Progenitor cell of endocrine pancreas (in vitro differentiated cells): ENCODE data around the gene NTRK2. TPM values are rescaled to one million over a fixed set of nuclear protein-coding genes. Genes with fewer than 3 reads are reported as not detected.

Experiments
- DNase-seq: peaks from one replicate; pipeline ENCODE4 v3.0.0; 2021; ENCODE audit warnings: low spot score; ENCODE audit not compliant: unreplicated experiment
- H3K27ac Mint-ChIP-seq: 2 replicates; pipeline ENCODE4 v1.8.0; 2021; ENCODE audit warnings: mild to moderate bottlenecking, moderate library complexity, mixed read lengths
- H3K27me3 Mint-ChIP-seq: 2 replicates; pipeline ENCODE4 v1.8.0; 2021; ENCODE audit warnings: mixed read lengths
- H3K36me3 Mint-ChIP-seq: 2 replicates; pipeline ENCODE4 v1.8.0; 2022; ENCODE audit warnings: mixed read lengths; ENCODE audit not compliant: insufficient read depth
- H3K4me1 Mint-ChIP-seq: 2 replicates; pipeline ENCODE4 v1.8.0; 2021; ENCODE audit warnings: low read depth, mixed read lengths
- H3K4me3 Mint-ChIP-seq: 2 replicates; pipeline ENCODE4 v1.8.0; 2021; ENCODE audit warnings: low read depth, mild to moderate bottlenecking, moderate library complexity, mixed read lengths
- H3K9me3 Mint-ChIP-seq: 2 replicates; pipeline ENCODE4 v1.8.0; 2021; ENCODE audit warnings: low read depth, mixed read lengths
- total RNA-seq: library from RNA; stranded (reverse); gene quantifications from 2 replicates; pipeline ENCODE4 v1.2.1, GENCODE V29; 2021
- TF ChIP-seq, protein P1 (sequence below): fragments of 200-600 bp; sonication (generic); IDR thresholded peaks from one replicate; pipeline ENCODE4 v1.5.0; 2021; ENCODE audit warnings: antibody characterized with exemption, mild to moderate bottlenecking; ENCODE audit not compliant: unreplicated experiment

NTRK2 gene
- total RNA-seq, 1 donor from 2014 or later, result 4.7 TPM

DNA sequence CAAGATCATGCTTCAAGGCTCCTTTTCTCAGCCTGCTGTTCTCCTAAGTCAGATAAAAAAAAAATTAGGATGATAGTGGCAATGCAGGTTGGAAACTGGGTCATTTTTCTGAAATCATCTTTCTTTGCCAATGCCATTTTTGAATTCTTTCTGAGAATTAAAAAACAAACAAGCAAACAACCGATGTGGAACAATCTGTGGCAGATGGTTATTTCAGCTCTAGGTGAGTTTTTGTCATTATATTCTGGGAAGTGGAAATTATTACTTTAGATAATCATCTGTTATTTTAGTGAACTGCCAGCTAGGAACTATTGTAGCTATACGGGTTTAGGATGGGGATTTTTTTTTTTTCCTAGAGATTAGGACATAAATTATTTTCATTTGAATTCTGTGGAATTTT, 129.7 kb downstream of the NTRK2 start:
- H3K4me3 Mint-ChIP-seq, result no peak overlapping the region
- H3K27me3 Mint-ChIP-seq, result peaks cover 1% of the 10 kb centered on the region
- no peaks in the 10 kb centered on the region for H3K4me1 Mint-ChIP-seq
- no peaks in the 10 kb centered on the region for H3K36me3 Mint-ChIP-seq
- no peak overlapping the region for H3K27ac Mint-ChIP-seq
- TF ChIP-seq, protein P1, sequence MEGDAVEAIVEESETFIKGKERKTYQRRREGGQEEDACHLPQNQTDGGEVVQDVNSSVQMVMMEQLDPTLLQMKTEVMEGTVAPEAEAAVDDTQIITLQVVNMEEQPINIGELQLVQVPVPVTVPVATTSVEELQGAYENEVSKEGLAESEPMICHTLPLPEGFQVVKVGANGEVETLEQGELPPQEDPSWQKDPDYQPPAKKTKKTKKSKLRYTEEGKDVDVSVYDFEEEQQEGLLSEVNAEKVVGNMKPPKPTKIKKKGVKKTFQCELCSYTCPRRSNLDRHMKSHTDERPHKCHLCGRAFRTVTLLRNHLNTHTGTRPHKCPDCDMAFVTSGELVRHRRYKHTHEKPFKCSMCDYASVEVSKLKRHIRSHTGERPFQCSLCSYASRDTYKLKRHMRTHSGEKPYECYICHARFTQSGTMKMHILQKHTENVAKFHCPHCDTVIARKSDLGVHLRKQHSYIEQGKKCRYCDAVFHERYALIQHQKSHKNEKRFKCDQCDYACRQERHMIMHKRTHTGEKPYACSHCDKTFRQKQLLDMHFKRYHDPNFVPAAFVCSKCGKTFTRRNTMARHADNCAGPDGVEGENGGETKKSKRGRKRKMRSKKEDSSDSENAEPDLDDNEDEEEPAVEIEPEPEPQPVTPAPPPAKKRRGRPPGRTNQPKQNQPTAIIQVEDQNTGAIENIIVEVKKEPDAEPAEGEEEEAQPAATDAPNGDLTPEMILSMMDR, result no peak
- H3K9me3 Mint-ChIP-seq, result no peaks in the 10 kb centered on the region
- no peak for DNase-seq

DNA sequence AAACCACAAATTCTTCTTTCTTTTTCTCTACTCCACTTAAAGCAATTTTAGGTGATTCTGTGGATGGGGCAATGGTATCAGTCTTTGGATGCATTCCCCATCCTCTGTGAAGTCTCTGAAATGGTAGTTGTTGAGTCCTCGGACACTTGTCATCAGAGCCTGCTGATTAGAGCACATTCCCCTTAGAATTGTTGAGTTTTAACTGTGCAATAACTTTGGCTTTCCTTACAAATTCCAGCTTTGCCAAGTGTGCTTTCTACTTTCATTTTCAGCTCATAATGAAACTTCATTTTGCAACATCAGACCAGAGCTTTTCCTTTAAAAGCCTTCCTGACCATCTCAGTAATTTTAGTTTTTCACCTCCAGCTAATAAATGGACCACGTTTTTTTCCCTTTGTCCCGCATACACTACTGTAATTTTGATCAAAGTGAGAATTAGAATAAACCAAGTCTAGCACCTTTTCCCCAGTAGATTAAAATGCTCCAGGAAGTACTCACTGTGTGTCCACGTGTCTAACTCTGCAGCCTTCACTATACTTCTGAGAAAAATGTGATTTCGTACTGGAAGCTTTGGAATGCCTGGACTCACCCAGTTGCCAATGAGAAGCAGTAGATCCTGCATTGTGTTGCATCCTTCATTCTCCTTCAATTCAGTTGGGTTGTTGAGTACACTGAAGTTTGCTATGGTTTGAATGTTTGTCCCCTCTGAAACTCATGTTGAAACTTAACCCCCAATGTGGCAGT, 135.6 kb downstream of the NTRK2 start:
- Mint-ChIP-seq H3K27me3 (peaks cover 6% of the 10 kb centered on the region), H3K4me3 (no peak overlapping the region), H3K36me3 (no peaks in the 10 kb centered on the region), H3K4me1 (no peaks in the 10 kb centered on the region), H3K9me3 (no peaks in the 10 kb centered on the region), H3K27ac (no peak overlapping the region)
- TF ChIP-seq, protein P1, result no peak
- DNase-seq, result no peak

DNA sequence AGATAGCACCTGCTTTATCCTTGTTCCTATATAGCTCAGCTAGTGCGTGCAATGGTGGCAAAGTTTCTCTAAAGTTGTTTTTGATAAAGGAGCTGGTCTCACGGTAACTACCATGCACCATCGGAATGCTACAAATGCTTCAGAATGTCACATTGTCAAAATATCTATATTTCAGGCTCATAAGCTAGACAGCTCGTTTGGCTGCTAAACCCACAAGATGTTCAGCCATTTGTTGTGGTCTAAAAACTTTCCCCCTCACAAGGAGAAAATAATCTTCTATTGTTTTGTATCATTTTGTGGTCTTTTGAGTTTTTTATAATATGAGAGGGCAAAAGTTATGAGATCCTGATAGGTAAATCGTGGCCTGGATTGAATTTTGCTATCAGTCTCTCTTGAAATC, 137.9 kb downstream of the NTRK2 start:
- Mint-ChIP-seq H3K27me3 (peaks cover 6% of the 10 kb centered on the region), H3K4me3 (no peak overlapping the region), H3K27ac (peak overlapping the region; percentile 18), H3K9me3 (no peaks in the 10 kb centered on the region), H3K4me1 (peaks cover 12% of the 10 kb centered on the region), H3K36me3 (no peaks in the 10 kb centered on the region)
- TF ChIP-seq, protein P1, result no peak
- DNase-seq, result no peak

DNA sequence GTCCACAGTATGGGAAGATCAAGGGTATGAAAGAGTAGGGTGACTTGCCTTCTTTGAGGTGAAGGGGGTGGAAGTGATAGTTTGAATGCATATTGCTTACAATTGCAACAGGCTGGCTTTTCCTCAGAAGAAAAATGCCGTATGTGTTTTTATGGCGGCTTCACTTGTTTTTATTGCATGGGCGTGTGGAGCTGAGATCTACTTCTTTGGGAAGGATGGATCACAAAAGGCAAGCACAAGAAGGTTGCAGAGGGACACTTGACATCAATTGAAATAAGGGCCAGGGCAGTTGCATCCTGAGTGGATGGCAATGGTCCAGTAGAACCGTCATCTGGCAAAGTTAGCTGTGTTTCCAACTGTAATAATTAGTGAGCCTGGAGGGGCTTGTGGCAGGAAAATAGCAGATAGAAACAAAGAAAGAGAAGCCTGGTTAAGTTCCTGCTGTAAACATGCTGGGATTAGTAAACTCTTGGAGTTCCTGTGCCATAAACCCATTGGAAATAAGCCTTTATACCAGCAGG, 138.4 kb downstream of the NTRK2 start:
- peak overlapping the region; percentile 18 for H3K27ac Mint-ChIP-seq
- no peaks in the 10 kb centered on the region for H3K36me3 Mint-ChIP-seq
- DNase-seq, result no peak
- peaks cover 6% of the 10 kb centered on the region for H3K27me3 Mint-ChIP-seq
- peaks cover 12% of the 10 kb centered on the region for H3K4me1 Mint-ChIP-seq
- H3K4me3 Mint-ChIP-seq, result no peak overlapping the region
- H3K9me3 Mint-ChIP-seq, result no peaks in the 10 kb centered on the region
- TF ChIP-seq, protein P1, result no peak

DNA sequence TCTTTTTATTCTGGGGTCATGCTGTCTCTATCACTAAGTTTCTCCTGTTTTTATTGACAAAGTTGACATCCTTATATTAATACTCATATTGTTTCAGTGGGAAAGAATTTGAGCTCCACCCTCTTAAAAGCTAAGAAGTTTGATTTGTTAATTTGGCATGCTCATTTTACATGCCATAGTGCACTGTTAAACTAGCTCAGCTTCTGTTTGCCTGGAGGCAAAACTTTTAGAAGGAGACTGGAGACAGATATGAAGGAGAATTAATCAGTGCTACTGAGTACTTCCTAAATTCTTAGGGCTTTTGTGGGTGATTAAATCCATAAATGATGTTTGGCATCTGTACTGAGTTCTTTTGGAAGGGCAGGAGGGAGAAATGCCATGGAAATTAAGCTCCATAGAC, 138.9 kb downstream of the NTRK2 start:
- Mint-ChIP-seq H3K4me3 (no peak overlapping the region), H3K4me1 (peaks cover 12% of the 10 kb centered on the region), H3K36me3 (no peaks in the 10 kb centered on the region), H3K27ac (no peak overlapping the region), H3K27me3 (peaks cover 7% of the 10 kb centered on the region), H3K9me3 (no peaks in the 10 kb centered on the region)
- DNase-seq, result no peak
- TF ChIP-seq, protein P1, result no peak
